GM12878 (cell line): ENCODE data around the gene SYT1.

ENCODE experiments used
- NFIC ChIP-seq: IDR thresholded peaks from 2 replicates; pipeline ENCODE4 v1.6.1; 2012; ENCODE audit warnings: low read depth, mild to moderate bottlenecking, inconsistent platforms, low read length, moderate library complexity
- NFYB ChIP-seq: IDR thresholded peaks from 2 replicates; pipeline ENCODE4 v1.6.1; 2011; ENCODE audit warnings: low read depth, mild to moderate bottlenecking, low read length, improper control_type of control experiment, moderate library complexity; ENCODE audit not compliant: insufficient read depth
- POLR2AphosphoS5 ChIP-seq: IDR thresholded peaks from 2 replicates; pipeline ENCODE4 v1.6.1; 2011; ENCODE audit warnings: mild to moderate bottlenecking, low read length, inconsistent platforms
- SUZ12 ChIP-seq: fragments of 200-600 bp; sonication (generic); IDR thresholded peaks from one replicate; pipeline ENCODE4 v1.6.1; 2018; ENCODE audit warnings: antibody characterized with exemption, mild to moderate bottlenecking; ENCODE audit not compliant: unreplicated experiment
- TF ChIP-seq, protein P1 (sequence below), 3 experiments: IDR thresholded peaks in 2 of 3; conservative IDR thresholded peaks in 1 of 3; 2 replicates each; pipeline ENCODE4 v1.5.1; 2011; ENCODE audit warnings: low read depth in 3 of 3, low read length in 3 of 3, mild to moderate bottlenecking in 3 of 3, control low read depth in 2 of 3, moderate library complexity in 2 of 3, inconsistent platforms in 1 of 3, mixed read lengths in 1 of 3; ENCODE audit not compliant: control insufficient read depth in 2 of 3, insufficient read depth in 1 of 3; ENCODE audit errors: extremely low read depth in 1 of 3
- TF ChIP-seq, protein P2 (sequence below): fragments of 450-650 bp; IDR thresholded peaks from 2 replicates; pipeline ENCODE4 v1.6.1; 2016; ENCODE audit warnings: mild to moderate bottlenecking

DNA sequence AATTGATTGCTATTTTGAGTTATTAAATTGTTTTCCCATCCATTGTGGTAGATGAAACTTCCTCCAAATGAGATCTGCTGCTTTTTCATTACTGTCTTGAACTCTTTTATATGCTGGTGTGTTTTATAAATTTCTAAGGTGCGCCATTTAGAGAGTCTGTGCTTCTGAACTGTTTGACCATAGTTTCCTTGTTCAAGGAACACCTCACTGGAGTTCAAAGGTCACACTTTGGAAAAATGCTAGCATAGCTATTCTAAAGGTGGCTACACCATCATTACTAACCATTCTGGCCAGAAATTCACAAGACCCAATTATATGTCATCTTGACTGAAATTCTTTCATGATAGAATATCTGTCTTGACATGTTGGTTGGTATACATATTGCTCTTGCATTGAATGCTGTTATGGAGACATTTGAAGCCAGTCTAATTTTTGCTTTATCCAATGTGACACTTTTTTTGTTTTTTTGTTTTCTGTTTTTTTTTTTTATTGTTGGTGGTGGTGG lies 556.7 kb downstream of the SYT1 start:
- TF ChIP-seq, protein P1, sequence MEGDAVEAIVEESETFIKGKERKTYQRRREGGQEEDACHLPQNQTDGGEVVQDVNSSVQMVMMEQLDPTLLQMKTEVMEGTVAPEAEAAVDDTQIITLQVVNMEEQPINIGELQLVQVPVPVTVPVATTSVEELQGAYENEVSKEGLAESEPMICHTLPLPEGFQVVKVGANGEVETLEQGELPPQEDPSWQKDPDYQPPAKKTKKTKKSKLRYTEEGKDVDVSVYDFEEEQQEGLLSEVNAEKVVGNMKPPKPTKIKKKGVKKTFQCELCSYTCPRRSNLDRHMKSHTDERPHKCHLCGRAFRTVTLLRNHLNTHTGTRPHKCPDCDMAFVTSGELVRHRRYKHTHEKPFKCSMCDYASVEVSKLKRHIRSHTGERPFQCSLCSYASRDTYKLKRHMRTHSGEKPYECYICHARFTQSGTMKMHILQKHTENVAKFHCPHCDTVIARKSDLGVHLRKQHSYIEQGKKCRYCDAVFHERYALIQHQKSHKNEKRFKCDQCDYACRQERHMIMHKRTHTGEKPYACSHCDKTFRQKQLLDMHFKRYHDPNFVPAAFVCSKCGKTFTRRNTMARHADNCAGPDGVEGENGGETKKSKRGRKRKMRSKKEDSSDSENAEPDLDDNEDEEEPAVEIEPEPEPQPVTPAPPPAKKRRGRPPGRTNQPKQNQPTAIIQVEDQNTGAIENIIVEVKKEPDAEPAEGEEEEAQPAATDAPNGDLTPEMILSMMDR (IDR thresholded peaks at IDR 0.05 in 2 of 3, conservative IDR thresholded peaks at IDR 0.05 in 1 of 3; ENCODE audit: control insufficient read depth in 2 of 3, extremely low read depth in 1 of 3, insufficient read depth in 1 of 3, low read depth in 3 of 3, low read length in 3 of 3) = no peak
- TF ChIP-seq NFYB (no peak), SUZ12 (no peak), NFIC (no peak), POLR2AphosphoS5 (no peak)
- TF ChIP-seq, protein P2, sequence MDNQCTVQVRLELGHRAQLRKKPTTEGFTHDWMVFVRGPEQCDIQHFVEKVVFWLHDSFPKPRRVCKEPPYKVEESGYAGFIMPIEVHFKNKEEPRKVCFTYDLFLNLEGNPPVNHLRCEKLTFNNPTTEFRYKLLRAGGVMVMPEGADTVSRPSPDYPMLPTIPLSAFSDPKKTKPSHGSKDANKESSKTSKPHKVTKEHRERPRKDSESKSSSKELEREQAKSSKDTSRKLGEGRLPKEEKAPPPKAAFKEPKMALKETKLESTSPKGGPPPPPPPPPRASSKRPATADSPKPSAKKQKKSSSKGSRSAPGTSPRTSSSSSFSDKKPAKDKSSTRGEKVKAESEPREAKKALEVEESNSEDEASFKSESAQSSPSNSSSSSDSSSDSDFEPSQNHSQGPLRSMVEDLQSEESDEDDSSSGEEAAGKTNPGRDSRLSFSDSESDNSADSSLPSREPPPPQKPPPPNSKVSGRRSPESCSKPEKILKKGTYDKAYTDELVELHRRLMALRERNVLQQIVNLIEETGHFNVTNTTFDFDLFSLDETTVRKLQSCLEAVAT = no peak
